ENCODE data around the gene CHD3.

CHD3 gene

DNA sequence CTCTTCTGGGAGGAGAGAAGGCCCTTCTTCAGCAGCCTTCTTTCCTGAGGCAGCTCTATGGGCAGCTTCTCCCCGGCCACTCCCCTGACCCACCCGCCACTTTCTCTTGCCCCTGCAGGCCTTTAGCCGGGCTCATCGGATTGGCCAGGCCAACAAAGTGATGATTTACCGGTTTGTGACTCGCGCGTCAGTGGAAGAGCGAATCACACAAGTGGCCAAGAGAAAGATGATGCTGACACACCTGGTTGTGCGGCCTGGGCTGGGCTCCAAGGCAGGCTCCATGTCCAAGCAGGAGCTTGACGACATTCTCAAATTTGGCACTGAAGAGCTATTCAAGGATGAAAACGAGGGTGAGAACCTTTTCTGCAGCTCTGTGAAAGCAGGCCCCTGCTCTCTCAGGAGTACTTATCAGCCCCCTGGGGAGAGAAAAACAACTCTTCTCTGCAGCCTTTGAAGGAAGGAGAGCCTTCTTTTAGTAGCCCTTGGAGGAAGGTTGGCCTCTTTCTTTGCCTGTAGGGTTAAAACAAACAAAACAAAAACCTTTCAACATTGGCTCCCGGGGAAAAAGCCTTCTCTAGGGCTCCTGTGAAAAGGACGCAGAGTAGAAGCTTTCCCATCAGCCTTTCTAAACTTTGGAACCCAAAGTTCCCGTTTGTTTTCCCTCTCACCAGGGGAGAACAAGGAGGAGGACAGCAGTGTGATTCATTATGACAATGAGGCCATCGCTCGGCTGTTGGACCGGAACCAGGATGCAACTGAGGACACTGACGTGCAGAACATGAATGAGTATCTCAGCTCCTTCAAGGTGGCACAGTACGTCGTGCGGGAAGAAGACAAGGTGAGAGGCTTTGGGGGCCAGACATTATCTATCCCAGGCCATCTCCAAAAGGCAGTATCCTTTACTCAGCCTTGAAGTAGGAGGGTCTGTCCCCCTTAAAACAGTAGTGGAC is 14.8 kb downstream of the CHD3 start:
- no peak for DNase-seq

DNA sequence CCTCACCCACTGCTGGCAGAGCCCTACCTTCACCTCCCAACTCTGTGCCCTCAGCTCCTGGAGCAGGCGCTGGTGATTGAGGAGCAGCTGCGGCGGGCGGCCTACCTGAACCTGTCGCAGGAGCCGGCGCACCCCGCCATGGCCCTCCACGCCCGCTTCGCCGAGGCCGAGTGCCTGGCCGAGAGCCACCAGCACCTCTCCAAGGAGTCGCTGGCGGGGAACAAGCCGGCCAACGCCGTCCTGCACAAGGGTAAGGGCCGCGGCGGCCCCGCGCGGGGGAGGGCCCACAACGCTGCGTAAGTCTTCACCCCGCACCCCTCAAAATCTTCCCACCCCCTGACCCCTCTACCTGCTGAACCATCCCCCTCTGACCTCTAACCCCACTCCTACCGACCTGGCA is 20.5 kb downstream of the CHD3 start:
- DNase-seq: no peak

DNA sequence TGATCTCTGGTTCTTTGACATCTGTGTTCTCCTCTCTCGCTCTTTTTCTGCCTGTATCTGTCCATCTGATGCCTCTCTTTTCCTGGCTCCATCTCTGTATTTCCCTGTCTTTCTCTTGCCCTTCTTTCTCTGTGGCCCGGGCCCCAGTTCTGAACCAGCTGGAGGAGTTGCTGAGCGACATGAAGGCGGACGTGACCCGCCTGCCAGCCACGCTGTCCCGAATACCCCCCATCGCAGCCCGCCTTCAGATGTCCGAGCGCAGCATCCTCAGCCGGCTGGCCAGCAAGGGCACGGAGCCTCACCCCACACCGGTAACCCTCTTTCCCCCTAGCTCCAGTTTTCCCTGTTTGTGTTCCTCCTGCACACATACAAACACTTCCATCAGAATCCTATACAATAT is 21.7 kb downstream of the CHD3 start:
- no peak for DNase-seq

DNA sequence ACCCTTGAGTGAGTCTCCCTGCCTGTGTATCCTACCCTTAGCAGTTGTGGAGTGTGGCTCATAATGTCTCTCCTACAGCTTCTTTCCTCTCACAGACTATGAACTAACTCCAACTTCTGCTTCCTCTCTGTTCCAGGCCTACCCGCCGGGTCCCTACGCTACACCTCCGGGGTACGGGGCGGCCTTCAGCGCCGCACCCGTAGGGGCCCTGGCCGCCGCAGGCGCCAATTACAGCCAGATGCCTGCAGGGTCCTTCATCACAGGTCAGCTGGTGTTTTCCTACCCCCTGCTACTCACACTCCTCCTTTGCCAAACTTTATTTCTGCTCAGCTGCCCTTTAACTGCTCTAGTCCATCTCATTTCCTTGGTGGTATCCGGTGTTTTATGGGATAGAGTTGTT is 22.1 kb downstream of the CHD3 start:
- no peak for DNase-seq

DNA sequence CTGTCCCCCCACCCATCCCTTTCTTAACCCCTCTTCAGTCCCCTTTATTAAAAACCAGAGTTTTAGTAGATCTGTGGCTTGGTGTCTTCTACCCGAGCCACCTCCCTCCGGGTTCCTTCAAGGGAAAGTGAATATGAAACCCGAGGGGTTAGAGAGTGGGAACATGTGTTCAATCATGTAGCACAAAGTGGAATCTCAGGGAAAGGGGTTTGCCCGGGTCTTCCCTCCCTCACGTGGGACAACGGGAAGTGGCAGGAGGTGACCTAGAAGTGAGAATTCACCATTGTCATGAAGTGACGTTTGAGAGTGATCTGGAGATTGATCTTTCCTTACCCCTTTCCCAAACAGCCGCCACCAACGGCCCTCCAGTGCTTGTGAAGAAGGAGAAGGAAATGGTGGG is 22.5 kb downstream of the CHD3 start:
- no peak for DNase-seq

DNA sequence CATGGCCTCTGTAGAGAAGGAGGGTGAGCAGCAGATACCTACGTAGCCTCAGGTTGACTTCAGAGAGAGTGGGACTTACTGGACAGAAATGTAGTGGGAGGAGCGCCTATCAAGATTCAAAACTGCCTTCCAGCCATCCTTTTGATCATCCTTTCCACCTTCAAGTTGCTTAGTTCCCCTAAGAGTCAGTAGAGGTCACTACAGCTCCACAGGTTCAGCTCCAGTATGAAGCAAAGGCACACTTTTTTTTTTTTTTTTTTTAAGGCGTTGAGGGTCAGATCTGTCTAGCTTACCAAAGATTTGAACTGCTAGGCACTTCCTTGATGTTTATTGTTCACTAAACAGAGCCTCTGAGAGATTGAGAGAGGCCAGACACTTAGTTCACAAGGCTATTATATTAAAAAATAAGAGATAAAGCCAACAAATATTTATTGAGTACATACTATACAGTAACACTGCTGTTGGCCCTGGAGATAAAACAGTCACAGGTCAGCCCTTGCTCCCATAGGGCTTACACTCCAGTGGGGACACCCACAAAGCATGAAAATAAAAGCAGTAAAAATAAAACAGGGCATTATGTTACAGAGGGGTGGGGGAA is 24.4 kb downstream of the CHD3 start:
- peak; percentile 82 for DNase-seq

DNA sequence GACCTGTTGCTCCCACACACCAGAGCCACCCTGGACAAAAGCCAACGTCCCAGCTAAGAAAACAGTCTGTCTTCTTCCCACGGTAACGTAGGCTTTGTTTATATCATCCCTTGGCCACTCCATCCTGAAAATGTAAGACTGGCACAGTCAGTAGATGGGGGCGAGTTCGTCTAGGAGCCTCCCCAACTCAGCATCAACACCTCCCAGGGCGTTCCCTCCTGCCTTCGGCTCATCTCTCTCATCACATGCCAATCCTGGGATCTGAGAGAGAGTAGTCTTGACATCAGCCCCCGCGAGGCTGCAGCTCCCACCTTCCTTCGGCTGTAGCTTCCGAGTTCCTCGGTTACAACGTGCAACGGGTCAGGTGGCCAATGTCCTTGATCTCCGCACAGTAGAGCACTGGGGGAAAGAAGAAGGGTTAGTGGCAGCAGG is 26.6 kb downstream of the CHD3 start:
- DNase-seq: no peak

DNA sequence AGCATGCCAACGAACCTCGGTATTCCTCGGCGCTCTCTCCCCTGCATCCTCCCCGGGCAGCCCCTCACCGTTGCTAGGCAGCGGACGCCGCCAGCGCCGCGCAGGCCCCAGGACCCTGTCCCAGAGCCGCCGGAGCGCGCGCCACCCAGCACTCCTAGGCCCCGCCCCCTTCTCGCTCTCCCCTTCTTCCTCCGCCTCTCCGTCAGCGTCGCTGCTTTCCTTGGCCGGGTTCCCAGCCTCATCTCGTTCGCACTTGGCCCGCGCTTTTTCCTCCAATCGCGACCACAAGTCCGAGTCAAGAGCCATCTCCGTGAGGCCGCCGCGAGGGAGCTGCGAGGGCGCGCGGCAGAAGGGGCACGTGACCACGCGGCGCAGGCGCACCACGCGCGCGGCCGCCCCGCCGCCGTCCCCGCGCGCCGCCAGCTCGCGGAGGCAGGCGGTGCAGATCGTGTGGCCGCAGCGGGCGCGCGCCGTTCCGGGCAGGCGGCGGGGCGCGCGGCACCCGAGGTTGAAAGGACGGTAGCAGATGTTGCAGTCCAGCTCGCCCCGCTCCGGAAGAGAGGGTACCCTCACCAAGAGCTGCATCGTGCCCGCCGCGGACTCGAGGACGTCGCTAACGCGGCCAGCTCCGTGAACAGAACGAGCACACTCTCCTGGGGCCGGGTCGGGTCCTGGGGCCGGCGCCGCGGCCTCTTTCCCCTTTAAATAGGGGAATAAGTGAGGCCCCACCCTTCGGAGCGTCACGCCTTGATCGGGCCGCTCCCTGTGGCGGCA is 27.2 kb downstream of the CHD3 start, which contains the start of gene RNF227:
Gene RNF227 (minus strand): TSS at position 679 of the 774 bp plus-strand sequence. CDS start 94 bp downstream, at position 585.
- peak; percentile 86 for DNase-seq

DNA sequence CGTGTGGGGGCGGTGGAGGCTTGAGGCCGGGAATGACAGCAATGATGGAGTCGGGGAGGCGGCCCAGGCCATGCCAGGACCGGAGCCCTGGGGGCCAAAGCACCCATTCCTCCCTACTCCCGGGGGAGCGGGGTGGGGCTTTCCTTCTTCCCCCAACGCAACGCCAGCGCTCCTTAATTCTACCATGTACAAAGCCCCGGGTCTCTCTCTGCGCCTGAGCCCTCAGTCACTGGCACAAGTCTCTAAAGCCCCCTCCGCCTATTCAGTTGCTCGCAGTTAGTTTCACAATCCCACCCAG is 27.7 kb downstream of the CHD3 start:
- no peak for DNase-seq

DNA sequence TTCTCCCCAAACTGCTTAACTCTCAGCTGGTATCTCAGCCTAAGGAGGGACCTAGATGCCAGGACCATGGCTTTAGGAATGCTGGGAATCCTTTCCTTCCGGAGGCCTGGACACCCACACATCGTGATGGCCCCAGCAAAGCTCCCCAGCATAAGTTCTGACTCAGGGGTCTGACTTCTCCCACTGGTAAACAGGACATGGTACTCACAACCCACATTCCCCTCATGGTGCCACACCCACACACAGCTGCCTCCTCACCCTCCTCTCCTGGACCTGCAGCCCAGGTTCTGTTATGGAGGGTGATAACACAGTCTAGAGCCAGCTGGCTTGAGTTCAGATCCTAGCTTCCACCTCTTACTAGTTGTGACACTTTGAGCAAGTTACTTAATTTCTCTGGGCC is 28.2 kb downstream of the CHD3 start:
- DNase-seq: no peak

DNA sequence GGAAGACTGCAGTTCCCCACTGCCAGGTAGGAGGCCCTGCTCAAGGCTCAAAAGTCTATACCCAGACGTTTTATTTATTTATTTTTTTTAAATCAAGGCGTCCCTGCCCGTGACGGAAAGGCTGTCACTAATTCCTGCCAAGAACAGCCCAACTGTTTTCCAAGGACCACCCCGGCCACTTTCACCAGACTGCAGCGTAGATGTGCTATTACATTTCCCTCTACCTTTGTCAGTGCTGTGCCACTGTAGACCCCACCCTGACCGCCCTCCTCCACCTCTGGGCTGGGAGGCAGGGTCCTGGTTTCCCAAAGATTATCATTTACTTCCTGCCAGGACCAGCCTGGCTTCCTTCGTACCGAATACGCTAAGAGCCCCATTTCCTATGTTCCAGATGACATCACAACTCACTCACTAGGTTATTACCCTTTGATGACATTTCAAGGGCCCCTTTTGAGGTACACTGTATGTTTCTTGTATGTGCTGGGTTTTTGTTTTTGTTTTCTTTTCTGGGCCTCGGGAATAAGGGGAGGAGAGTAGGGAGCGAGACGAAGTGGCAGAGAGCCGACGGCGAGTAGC is 33.8 kb downstream of the CHD3 start:
- DNase-seq: no peak

DNA sequence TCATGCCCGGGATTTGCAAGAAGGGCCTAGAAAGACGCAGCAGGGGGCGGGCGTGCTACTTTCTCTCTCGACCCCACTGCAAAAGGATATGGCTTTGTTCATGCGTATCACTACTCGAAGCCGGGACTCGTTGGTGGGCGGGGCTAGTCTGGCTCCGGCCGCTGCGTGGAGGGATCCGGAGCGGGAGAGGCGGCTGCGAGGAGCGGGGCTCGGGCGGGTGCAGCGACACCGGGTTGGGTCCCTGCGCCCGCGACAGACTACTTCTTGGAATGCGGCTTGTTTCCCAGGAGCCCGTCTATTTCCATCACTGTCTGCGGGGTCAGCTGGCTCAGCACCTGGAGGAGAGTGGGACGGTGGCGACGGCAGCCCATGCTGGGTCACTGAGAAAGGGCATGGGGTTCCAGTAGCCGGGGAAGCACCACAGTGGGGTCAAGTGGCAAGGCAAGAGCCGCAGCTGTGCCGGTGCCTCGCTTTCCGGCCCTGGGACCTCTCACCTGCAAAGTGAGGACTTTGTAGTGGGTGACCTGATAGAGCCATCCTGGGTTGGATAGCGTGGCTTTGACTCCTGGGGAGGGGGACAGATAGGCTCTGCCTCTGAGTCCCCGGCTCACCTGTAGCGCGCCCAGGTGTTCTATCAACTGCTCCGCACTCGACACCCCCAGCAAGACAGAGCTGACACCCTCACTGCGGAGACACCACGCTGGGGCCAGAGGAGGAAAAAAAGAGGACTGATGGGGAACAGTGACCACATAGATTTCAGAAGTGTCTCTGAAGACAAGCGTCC is 34.4 kb downstream of the CHD3 start:
- peak; percentile 86 for DNase-seq

DNA sequence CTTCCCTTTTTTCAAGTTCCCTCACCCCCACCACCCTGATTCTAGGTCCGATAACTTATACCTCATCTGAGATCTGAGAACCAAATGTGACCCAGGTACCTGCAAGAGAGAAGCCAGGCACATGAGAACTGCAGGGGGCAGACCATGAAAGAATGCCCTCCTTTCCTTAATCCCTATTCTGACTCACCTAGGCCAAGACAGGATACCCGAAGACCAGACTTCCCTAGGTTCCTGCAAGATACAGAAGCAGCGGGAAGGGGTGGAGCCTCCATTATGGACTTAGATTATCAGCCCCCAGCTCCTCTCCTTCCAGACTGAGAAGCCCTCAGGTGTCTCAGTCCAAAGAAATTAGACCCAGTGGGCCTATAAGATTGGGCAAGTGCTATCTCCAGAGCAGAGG is 39.0 kb downstream of the CHD3 start:
- no peak for DNase-seq

DNA sequence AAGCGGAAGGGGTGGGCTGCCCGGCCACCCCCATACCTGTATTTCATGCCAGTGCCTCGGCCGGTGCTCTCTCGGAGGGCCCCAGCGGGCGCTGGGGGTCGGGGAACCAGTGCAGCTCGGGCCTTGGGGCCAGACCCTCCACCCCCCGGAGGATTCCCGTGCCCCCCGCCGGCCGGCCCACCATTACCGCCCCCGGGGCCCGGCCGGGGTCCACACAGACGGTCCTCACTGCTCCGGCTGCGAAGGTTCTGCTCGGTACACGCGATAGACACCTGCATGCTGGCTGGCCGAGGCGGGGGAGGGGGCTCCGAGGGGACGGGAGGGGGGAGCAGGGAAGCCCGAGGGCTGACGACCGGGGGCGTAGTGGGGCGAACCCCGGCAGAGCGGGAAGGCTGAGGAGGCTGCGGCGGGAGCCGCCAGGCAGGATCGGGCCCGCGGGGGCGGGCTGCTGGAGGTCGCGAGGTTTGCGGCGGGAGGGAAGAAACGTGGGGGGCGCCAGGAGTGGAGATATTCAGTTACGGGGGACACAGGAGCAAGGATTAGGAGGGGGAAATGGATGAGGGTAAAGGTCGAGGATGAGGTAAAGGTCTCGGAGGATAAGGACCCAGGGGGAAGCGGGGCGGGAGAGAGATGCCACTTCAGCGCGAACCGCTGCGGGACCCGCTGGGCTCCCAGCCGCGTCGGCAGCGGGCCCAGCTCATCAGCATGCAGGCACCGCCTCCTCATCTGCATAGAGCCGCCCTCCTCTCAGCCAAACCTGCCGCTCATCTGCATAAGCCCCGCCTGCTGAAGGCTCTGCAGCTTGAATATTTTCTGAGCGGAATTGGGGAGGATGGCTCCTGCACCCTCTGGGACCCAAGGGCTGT is 40.8 kb downstream of the CHD3 start, which contains the start of gene KCNAB3:
Gene KCNAB3 (minus strand): TSS at position 699 of the 866 bp plus-strand sequence. CDS start 421 bp downstream, at position 278.
- peak; percentile 44 for DNase-seq

DNA sequence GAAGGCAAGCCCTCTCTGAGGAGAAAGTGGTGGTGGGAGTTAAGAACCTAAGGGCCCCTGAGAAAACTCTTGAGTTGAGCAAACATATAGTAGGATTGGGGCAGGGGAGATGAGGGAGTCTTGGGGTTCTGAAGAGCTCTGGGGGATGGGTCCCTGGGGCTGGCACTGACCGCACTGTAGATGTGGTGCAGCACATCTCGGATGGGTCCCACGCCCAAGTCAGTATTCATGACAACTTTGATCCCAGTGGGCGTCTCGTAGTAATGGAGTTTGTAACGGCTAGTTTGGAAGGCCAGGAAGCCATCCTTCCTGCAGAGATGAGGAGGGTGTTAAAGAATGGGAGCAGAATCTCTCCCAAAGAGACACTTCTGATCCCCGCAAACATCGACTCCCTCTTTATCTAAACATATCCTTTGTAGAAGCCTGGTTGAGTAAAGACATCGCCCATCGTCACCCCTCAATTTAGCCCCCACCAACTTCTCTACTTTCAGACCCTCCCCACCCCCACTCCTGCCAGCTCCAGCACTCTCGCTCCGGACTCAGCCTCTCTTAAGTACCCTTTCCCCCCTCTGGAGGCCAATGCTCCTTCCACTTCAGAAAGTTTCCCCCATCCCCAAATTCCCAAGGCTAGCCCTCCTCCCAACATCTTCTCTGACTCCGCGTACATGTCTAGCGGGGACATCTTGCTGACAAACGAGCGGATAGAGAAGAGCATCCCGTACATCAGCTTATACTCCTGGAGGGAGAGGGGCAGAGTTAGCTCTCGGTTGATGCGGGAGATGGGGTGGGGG is 42.4 kb downstream of the CHD3 start:
- no peak for DNase-seq

DNA sequence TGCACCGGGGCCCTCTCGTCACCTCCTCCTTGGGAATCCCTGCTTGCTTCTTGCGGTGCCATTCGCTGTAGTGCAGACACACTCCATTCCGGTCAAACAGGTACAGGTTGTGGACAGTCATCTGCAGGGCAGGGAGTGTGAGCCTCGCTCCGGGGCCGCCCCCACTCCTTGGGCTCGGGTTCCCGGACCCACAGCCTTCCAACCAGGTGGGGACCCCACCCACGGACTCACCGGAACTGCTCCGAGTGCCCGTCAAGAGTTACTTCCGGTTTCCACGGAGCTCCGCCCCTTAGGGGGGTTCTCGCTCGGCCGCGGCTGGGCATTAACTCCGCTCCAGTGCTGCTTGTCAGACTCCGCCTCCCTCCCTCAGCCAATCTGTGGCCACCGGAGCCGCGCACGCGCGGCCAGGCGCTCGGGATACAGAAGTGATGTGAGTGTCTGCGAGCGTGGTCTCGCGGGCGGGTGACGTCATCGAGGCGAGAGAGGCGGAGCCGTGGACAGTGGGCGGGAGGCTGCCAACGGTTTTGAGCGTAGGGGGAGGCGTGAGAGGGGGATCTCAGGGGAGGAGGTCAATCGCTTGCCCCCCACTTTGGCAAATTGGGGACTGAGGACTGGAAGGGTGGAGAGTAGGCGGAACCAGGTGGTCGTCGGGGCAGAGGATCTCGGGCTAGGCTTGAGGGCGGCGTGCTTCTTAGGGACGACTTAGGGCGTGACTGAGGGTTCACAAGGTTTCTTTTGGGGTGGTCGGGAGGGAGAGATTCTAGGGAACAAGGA is 43.3 kb downstream of the CHD3 start, which contains the start of the genes CNTROB and TRAPPC1:
Gene CNTROB (plus strand): TSS at position 498 of the 774 bp plus-strand sequence. CDS start 874 bp downstream, outside the sequence.
Gene TRAPPC1 (minus strand): TSS at position 238 of the 774 bp plus-strand sequence. CDS start 117 bp downstream, at position 121.
- DNase-seq: peak; percentile 100

DNA sequence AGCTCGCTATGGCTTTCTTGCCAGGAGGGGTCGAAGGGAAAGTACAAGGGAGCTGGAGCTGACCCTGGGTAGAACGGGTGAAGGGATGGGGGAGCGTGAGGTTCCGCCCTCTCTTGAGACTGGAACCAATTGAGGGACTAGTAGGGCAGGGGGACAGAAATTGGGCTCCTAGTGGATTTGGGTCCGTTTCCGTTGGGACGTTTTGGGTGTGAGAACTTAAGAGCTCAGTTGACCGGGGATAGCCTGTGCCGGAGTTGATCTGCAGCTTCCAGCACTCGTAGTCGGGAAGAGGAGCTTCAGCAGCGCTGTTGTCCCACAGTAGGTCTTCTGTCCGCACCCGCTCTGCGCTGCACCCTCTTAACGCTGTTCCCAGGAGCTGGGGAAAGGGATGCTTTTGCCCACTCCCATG is 43.9 kb downstream of the CHD3 start:
- DNase-seq: peak; percentile 9

DNA sequence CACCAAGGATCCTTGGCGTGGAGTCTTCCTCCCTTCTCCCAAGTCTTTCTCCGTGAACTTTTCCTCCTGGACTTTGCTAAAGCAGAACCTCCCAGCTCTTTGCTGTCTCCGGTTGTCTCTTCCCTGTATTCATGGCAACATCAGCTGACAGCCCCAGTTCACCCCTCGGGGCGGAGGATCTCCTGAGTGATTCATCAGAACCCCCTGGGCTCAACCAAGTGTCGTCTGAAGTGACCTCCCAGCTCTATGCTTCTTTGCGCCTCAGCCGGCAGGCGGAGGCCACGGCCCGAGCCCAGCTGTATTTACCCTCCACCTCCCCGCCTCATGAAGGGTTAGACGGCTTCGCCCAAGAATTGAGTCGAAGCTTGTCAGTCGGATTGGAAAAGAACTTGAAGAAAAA is 44.4 kb downstream of the CHD3 start:
- DNase-seq: peak; percentile 24

DNA sequence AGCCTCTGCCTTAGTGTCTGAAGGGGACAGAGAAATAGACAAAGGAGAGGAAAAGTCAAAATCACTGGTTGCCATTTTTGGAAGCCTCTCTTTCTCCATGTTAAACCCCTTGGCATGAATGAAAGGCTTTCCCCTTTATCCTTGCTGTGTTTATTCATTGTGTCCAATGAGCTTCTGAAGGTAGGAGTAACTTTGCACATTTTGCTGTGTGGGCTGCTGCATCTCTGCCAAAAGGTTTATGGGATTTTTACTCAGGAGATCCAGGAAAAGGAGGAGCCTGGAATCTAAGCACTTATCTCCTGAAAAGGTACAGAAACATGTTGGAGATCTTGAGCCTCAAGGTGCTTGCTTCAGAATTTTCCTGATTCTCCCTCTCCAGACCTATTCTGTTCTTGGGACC is 47.3 kb downstream of the CHD3 start:
- no peak for DNase-seq

All from CD4-positive, alpha-beta T cell treated with Interleukin-4 for 4 hours (primary cell).